ENCODE results near the gene RUNX1. TPM values are rescaled to one million over a fixed set of nuclear protein-coding genes. Genes with fewer than 3 reads are reported as not detected.

The RUNX1 gene
- total and polyA plus RNA-seq, 2 of the 13 experiments (the other 11 are each of a cell fraction or from before 2014, with no cell fraction given) = 5.4 to 6.4 TPM

DNA sequence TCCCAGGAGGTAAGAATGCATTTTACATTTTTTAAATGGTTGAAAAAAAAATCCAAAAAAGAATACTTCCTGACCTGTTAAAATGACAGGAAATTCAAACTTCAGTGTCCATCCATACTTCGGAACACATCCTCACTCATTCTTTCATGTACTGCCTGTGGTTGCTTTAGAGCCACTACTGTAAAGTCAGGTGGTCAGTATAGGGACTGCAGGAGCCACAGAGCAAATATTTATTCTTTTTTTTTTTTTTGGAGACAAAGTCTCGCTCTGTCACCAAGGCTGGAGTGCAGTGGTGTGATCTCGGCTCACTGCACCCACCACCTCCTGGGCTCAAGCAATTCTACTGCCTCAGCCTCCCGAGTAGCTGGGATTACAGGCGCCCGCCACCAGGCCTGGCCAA is 255.6 kb downstream of the RUNX1 start (continued):
- no peak for TF ChIP-seq SOX6 (IDR thresholded peaks at IDR 0.05)
- peak; percentile 55 for TF ChIP-seq SOX6 (CRISPR knock-in tag; IDR thresholded peaks at IDR 0.05)
- TF ChIP-seq, protein P1, sequence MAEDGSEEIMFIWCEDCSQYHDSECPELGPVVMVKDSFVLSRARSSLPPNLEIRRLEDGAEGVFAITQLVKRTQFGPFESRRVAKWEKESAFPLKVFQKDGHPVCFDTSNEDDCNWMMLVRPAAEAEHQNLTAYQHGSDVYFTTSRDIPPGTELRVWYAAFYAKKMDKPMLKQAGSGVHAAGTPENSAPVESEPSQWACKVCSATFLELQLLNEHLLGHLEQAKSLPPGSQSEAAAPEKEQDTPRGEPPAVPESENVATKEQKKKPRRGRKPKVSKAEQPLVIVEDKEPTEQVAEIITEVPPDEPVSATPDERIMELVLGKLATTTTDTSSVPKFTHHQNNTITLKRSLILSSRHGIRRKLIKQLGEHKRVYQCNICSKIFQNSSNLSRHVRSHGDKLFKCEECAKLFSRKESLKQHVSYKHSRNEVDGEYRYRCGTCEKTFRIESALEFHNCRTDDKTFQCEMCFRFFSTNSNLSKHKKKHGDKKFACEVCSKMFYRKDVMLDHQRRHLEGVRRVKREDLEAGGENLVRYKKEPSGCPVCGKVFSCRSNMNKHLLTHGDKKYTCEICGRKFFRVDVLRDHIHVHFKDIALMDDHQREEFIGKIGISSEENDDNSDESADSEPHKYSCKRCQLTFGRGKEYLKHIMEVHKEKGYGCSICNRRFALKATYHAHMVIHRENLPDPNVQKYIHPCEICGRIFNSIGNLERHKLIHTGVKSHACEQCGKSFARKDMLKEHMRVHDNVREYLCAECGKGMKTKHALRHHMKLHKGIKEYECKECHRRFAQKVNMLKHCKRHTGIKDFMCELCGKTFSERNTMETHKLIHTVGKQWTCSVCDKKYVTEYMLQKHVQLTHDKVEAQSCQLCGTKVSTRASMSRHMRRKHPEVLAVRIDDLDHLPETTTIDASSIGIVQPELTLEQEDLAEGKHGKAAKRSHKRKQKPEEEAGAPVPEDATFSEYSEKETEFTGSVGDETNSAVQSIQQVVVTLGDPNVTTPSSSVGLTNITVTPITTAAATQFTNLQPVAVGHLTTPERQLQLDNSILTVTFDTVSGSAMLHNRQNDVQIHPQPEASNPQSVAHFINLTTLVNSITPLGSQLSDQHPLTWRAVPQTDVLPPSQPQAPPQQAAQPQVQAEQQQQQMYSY (CRISPR knock-in tag; IDR thresholded peaks at IDR 0.05) = no peak
- TF ChIP-seq, protein P2, sequence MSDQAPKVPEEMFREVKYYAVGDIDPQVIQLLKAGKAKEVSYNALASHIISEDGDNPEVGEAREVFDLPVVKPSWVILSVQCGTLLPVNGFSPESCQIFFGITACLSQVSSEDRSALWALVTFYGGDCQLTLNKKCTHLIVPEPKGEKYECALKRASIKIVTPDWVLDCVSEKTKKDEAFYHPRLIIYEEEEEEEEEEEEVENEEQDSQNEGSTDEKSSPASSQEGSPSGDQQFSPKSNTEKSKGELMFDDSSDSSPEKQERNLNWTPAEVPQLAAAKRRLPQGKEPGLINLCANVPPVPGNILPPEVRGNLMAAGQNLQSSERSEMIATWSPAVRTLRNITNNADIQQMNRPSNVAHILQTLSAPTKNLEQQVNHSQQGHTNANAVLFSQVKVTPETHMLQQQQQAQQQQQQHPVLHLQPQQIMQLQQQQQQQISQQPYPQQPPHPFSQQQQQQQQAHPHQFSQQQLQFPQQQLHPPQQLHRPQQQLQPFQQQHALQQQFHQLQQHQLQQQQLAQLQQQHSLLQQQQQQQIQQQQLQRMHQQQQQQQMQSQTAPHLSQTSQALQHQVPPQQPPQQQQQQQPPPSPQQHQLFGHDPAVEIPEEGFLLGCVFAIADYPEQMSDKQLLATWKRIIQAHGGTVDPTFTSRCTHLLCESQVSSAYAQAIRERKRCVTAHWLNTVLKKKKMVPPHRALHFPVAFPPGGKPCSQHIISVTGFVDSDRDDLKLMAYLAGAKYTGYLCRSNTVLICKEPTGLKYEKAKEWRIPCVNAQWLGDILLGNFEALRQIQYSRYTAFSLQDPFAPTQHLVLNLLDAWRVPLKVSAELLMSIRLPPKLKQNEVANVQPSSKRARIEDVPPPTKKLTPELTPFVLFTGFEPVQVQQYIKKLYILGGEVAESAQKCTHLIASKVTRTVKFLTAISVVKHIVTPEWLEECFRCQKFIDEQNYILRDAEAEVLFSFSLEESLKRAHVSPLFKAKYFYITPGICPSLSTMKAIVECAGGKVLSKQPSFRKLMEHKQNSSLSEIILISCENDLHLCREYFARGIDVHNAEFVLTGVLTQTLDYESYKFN (CRISPR knock-in tag; conservative IDR thresholded peaks at IDR 0.05) = peak; percentile 64
- 0 out of 2 replicates have a peak, but pooled peaks have one; percentile 24 for TF ChIP-seq RARA (CRISPR knock-in tag; IDR thresholded peaks at IDR 0.05)
- peak; percentile 66; the same call in 1 of the 2 replicates for TF ChIP-seq SOX5 (CRISPR knock-in tag; IDR thresholded peaks at IDR 0.05; ENCODE audit: borderline replicate concordance)
- TF ChIP-seq, protein P3, sequence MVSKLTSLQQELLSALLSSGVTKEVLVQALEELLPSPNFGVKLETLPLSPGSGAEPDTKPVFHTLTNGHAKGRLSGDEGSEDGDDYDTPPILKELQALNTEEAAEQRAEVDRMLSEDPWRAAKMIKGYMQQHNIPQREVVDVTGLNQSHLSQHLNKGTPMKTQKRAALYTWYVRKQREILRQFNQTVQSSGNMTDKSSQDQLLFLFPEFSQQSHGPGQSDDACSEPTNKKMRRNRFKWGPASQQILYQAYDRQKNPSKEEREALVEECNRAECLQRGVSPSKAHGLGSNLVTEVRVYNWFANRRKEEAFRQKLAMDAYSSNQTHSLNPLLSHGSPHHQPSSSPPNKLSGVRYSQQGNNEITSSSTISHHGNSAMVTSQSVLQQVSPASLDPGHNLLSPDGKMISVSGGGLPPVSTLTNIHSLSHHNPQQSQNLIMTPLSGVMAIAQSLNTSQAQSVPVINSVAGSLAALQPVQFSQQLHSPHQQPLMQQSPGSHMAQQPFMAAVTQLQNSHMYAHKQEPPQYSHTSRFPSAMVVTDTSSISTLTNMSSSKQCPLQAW (CRISPR knock-in tag; IDR thresholded peaks at IDR 0.05) = 0 out of 2 replicates have a peak, but pooled peaks have one; percentile 46
- no peak for TF ChIP-seq TEAD2 (CRISPR knock-in tag; IDR thresholded peaks at IDR 0.05)
- TF ChIP-seq, protein P4, sequence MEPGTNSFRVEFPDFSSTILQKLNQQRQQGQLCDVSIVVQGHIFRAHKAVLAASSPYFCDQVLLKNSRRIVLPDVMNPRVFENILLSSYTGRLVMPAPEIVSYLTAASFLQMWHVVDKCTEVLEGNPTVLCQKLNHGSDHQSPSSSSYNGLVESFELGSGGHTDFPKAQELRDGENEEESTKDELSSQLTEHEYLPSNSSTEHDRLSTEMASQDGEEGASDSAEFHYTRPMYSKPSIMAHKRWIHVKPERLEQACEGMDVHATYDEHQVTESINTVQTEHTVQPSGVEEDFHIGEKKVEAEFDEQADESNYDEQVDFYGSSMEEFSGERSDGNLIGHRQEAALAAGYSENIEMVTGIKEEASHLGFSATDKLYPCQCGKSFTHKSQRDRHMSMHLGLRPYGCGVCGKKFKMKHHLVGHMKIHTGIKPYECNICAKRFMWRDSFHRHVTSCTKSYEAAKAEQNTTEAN (CRISPR knock-in tag; conservative IDR thresholded peaks at IDR 0.05) = 0 out of 2 replicates have a peak, but pooled peaks have one; percentile 28
- TF ChIP-seq SOX13 (IDR thresholded peaks at IDR 0.05) = no peak
- TF ChIP-seq SOX13 (CRISPR knock-in tag; conservative IDR thresholded peaks at IDR 0.05 in 1 of 2, IDR thresholded peaks at IDR 0.05 in 1 of 2) = peak in 1 of 2 experiments; percentile 52; a peak in 2 of 4 replicates
- 0 out of 2 replicates have a peak, but pooled peaks have one; percentile 13 for TF ChIP-seq CREM (IDR thresholded peaks at IDR 0.05)
- no peak for TF ChIP-seq CREM (CRISPR knock-in tag; IDR thresholded peaks at IDR 0.05)
- no peak for TF ChIP-seq RBAK (CRISPR knock-in tag; IDR thresholded peaks at IDR 0.05)
- TF ChIP-seq, protein P5, sequence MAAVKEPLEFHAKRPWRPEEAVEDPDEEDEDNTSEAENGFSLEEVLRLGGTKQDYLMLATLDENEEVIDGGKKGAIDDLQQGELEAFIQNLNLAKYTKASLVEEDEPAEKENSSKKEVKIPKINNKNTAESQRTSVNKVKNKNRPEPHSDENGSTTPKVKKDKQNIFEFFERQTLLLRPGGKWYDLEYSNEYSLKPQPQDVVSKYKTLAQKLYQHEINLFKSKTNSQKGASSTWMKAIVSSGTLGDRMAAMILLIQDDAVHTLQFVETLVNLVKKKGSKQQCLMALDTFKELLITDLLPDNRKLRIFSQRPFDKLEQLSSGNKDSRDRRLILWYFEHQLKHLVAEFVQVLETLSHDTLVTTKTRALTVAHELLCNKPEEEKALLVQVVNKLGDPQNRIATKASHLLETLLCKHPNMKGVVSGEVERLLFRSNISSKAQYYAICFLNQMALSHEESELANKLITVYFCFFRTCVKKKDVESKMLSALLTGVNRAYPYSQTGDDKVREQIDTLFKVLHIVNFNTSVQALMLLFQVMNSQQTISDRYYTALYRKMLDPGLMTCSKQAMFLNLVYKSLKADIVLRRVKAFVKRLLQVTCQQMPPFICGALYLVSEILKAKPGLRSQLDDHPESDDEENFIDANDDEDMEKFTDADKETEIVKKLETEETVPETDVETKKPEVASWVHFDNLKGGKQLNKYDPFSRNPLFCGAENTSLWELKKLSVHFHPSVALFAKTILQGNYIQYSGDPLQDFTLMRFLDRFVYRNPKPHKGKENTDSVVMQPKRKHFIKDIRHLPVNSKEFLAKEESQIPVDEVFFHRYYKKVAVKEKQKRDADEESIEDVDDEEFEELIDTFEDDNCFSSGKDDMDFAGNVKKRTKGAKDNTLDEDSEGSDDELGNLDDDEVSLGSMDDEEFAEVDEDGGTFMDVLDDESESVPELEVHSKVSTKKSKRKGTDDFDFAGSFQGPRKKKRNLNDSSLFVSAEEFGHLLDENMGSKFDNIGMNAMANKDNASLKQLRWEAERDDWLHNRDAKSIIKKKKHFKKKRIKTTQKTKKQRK (IDR thresholded peaks at IDR 0.05; ENCODE audit: low read length) = no peak

All from HepG2 (cell line).